GM18951 (cell line): ENCODE measurements around the gene FOXK1.

Experiments used
- POLR2A ChIP-seq: IDR thresholded peaks from 4 replicates; pipeline ENCODE4 v1.6.1; 2011; ENCODE audit warnings: mild to moderate bottlenecking; ENCODE audit not compliant: insufficient read length, insufficient read depth; ENCODE audit errors: extremely low read depth
- in situ Hi-C: fragments of 300-500 bp; cut with MboI; formaldehyde crosslinking; loops from one replicate; pipeline ENCODE4 v1.12.0; 2022; ENCODE audit warnings: low sequenced_read_pairs, mixed read lengths, inconsistent platforms; ENCODE audit not compliant: unreplicated experiment

FOXK1 gene

GRCh38 chr7:4744391-4745264, 62.5 kb downstream of the FOXK1 start:
- peak; percentile 59 for TF ChIP-seq POLR2A

GRCh38 chr7:4745265-4745919, 63.3 kb downstream of the FOXK1 start:
- in situ Hi-C loops, result no loop called here
- TF ChIP-seq POLR2A, result peak; percentile 21

More at GRCh38 chr7:4744391-4745264, 62.5 kb downstream of the FOXK1 start:
- in situ Hi-C loops, result no loop called here

DNA sequence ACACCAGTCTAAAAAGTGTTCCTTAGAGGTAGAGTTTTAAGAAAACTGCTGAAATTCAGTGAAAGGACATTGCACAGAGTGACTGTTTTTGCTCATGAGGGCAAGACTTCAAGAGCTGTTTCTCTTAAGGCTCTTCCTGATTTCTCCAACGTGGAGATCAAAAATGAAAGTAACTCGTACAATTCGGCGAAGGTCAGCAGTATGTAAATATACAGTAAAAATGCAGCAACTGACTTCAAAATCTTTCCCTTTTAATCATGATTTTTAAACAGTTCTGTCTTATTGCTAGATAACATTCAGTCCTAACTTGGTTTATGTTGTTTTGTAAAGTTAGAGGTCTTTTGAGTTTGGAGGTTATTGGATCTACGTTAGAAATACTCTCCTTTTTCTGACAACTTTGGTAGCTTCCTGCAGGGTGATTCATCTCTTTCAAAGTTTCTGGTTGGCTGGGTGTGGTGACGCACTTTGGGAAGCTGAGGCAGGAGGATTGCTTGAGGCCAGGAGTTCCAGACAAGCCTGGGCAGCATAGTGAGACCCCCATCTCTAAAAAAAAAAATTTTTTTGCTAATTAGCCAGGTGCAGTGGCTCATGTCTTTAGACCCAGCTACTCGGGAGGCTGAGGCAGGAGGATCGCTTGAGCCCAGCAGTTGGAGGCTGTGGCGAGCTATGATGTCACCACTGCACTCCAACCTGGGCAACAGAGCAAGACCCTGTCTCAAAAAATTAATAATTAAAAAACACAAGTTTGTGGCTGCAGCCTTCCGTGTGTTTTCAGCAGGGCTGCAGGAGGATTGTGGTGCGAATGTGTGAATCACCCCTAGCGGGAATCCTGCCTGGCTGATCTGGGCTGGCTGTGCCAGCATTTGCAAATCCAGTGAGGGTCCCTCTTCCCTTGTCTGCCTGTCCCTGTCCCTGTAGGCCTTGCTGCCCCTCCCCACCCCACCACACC, 64.2 kb downstream of the FOXK1 start:
- peak; percentile 20 for TF ChIP-seq POLR2A
- in situ Hi-C loops, result no loop called here

DNA sequence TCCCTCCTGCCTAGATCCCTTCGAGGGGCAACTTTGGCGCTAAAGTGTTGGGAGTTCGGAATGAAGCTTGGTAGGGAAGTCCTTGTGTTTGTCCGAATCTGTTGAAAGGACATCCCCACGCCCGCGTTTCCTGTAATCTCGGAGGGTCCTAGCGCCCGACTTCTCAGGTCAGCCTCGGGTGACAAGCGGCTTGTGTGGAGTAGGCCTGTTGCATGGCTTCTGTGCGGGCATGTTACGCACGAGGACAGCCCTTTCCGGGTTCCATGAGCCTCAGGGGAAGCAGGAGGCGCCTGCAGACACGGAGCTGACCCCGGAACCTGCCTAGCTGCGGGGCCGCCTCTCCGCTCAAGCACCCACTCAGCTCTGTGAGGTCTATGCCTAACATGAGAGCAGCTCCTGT, 64.9 kb downstream of the FOXK1 start:
- in situ Hi-C loops, result no loop called here
- no peak for TF ChIP-seq POLR2A

- no peak for TF ChIP-seq POLR2A
- in situ Hi-C loops, result no loop called here
Measured at GRCh38 chr7:4747746-4748145, 65.7 kb downstream of the FOXK1 start.

DNA sequence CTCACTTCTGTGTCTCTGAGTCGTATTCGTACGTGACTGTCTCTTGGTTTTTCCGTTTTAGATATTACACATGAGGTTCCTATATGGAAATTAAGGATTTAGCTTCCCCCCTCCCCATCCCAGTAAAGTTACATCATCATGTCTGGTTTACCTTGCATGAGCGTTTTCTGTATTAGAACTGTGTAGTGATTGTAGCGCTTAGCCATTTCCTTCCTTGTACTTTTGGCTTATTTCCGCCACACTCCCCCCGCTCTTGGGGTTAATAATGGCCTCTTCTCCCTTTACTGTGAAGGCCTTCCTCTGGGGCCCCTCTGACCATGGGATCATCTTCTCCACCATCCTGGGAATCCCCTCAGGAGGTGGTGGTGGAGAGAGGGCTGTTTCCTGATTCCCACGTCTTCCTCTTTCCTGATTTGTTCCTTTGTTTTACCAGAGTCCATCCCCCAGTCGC, 66.2 kb downstream of the FOXK1 start:
- no peak for TF ChIP-seq POLR2A
- in situ Hi-C loops, result no loop called here

- in situ Hi-C loops, result no loop called here
- TF ChIP-seq POLR2A, result no peak
Measured at GRCh38 chr7:4749363-4749762, 67.3 kb downstream of the FOXK1 start.

- in situ Hi-C loops, result loop anchor here (5.0 kb wide), 1 partner anchor 137 kb away; no protein-coding TSS in a partner anchor
- no peak for TF ChIP-seq POLR2A
Measured at GRCh38 chr7:4749798-4750197, 67.7 kb downstream of the FOXK1 start.

GRCh38 chr7:4751398-4751947, 69.4 kb downstream of the FOXK1 start:
- TF ChIP-seq POLR2A, result no peak
- in situ Hi-C loops, result loop anchor here (5.0 kb wide), 1 partner anchor 139 kb away; no protein-coding TSS in a partner anchor

- TF ChIP-seq POLR2A, result no peak
- in situ Hi-C loops, result loop anchor here (5.0 kb wide), 1 partner anchor 142 kb away; no protein-coding TSS in a partner anchor
Measured at GRCh38 chr7:4753598-4754432, 71.7 kb downstream of the FOXK1 start.

- TF ChIP-seq POLR2A, result no peak
- in situ Hi-C loops, result loop anchor here (5.0 kb wide), 1 partner anchor 142 kb away; no protein-coding TSS in a partner anchor
Measured at GRCh38 chr7:4754433-4755010, 72.4 kb downstream of the FOXK1 start.
